COR-L47 (cell line): ENCODE results near the gene INPP5A.
A peak's percentile ranks its signal among the peaks of the same experiment; 100 is the strongest.

Experiments used
- DNase-seq: peaks from one replicate; lab custom pipeline; 2025; lab: John Stamatoyannopoulos, UW

Gene INPP5A

DNA sequence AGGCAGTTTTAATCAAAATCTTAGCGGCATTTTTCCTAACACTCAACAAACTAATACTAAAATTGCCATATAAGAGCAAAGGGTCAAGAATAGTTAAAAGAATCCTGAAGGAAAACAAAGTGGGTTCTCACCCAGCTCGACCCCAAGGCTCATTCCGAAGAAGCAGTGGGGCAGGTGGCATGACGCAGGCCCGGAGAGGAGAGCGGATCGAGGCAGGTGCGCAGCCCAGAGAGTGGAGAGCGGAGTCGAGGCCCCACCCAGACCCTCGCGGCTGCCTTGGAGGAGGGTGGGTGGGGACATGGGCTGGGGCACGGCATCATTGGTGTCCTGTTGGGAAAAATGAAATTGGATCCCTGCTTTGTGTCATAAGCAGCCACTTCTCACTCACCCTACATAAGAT is 109.8 kb downstream of the INPP5A start:
- no peak for DNase-seq

GRCh38 chr10:132648072-132648850 is 110.7 kb downstream of the INPP5A start:
- DNase-seq = no peak

DNA sequence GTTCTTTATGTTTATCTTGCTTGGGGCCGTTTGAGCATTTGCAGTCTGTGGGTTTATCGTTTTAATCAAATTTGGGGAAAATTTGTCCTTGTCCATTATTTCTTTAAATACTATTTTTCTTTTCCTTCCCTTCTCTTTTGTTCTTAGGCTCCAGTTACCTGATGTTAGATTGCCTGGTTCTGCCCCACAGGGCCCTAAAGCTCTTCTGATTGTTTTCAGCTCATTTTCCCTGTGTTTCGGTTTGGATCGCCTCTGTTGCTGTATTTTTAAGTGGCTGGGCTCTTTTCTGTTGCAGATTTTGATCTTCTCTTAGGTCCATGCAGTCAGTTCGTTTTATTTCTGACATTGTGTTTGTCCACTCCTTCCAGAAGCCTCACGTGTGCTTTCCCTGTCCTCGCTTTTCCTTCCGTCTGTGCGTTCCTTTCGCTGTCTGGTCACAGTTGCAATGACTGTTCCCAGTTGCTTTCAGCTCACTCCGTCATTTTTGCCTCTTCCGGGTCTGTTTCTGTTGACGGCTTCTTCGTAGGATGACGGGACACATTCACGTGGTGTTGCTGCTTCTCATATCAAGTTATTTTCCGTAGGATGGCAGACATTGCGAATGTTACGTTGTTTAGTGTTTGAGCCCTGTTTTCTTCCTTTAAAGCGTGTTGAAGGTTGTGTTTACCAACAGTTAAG is 111.4 kb downstream of the INPP5A start:
- no peak for DNase-seq

DNA sequence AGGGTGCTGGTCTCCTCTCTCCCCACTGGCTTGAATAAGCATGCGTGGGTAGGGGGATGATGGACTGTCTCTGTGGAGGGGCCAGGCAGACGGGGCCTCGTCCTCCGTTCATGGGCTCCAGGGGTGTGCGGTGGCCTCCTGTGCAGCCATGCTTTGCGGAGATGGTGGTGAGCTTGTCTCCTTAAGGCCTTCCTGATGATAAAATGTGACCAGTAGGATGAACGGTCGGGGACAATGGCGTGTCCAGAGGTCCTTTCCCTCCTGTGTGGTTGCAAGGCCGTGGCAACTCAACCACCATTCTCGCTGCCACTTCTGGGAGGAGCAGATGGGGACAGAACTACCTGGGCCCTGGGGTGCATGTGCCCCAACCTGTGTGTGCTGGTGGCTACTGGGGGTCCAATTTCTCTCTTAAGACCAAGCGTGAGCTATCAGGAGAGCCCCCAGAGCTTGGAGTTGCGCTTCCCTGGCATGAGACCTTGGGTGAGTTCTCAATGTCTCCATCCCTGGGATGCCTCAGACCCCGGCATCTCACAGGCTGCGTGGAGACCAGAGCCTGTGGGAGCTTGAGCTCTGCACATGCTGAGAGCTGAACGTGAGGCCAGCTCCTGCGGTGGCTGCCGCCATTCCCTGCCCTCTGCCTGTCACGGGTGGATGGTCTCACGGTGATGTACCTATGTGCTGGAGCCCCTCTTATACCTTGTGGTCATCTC is 112.2 kb downstream of the INPP5A start:
- no peak for DNase-seq

DNA sequence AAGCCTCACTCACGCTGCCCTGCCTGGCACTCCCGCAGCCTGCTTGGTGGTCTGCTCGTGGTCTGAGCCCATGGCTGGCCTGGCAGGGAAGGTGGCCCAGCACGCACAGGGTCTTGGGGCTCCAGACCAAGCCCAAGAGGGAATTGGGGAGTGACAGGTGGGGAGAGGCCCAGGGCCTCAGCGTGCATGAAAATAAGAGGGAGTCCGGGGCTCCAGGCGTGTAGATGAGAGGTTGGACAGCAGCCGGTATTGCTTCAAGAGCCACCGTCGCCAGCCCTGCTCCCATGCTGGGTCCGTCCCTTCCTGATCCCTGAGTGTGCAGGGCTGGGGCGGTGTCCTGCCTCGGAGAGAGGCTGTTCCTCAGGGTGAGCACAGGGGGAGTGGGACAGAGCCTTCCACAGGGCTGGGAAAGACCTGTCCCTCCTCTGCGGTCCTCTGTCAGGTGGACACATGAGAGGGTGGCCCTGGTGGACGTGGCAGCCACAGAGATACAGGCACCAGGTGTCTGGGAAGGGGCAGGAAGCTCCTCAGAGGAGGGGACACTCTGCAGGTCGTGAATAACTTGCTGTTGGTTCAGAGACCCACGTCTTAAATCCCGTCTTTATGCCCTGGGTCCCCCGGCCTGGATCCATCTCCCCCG is 113.1 kb downstream of the INPP5A start:
- DNase-seq = no peak

- no peak for DNase-seq
Observed at GRCh38 chr10:132651511-132652029, 114.0 kb downstream of the INPP5A start.

- no peak for DNase-seq
Observed at GRCh38 chr10:132652446-132652845, 114.9 kb downstream of the INPP5A start.

DNA sequence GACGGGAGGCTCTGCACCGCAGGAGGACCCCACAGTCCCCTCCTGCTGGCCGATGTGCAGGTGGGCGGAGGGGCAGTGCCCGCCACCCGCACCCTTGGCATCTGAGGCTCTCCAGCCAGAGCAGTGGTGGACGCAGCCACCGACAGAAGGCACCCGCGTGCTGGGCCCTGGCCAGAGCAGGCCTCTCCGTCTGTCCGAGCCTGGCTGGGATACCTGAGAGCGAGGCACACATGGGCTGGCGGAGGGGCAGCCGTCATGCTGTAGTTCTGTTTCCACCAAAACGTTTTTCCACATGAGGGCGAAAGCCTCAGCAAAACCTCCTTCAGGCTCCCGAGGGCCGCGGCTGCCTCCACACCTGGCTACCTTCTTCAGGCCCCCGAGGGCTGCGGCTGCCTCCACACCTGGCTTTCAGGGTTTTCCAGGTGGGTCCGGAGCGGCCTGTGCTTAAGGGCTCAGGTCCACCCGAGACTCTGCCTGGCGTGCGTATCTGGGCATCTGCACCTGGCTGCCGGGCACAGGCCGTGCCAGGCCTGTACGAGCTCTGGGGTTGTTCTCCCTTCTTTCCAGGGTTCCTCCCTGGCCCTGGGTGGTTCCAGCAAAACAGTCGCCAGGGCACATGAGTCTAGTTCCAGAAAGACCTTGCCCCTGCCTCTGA is 115.5 kb downstream of the INPP5A start:
- DNase-seq = no peak

DNA sequence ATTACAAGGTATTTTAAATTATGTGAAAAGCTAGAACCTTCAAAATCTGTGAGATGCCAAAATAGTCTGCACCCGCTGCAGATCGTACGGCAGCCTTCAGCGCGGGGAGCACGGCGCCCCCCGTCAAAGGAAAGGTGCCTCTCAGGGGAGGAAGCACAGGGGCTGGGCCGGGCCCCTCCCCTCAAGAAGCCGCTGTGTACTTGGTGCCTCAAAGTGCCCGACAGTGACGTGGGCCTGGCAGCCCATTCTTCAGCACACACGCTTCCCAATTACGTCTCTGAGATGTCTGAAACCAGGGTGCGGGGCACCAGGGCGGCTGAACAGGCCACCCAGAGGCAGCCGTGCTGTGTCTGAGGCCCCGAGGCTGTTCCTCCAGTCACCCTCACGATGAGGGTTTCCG is 116.1 kb downstream of the INPP5A start:
- no peak for DNase-seq

GRCh38 chr10:132654121-132654571 is 116.6 kb downstream of the INPP5A start:
- DNase-seq = no peak

GRCh38 chr10:132654708-132655661 is 117.4 kb downstream of the INPP5A start:
- DNase-seq = peak; percentile 9

DNA sequence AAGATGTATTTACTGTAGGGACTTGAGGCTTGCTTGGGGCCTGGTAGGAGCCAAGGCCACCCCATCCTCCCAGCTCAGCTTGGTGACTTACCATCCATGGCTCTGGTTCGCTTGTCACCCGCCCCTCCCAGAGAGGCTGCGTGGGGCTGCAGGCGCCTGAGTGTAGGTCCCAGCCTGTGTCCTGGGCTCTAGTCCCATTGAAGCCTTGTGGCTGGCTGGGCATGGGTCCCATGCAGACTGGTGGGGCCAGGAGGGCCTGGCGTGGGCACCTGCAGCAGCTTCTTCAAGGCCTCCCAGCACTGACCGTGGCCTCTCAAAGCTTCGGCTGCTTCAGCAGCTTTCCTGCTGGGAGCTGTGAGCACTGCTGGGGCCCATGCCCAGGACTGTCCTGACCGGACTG is 118.1 kb downstream of the INPP5A start:
- no peak for DNase-seq

DNA sequence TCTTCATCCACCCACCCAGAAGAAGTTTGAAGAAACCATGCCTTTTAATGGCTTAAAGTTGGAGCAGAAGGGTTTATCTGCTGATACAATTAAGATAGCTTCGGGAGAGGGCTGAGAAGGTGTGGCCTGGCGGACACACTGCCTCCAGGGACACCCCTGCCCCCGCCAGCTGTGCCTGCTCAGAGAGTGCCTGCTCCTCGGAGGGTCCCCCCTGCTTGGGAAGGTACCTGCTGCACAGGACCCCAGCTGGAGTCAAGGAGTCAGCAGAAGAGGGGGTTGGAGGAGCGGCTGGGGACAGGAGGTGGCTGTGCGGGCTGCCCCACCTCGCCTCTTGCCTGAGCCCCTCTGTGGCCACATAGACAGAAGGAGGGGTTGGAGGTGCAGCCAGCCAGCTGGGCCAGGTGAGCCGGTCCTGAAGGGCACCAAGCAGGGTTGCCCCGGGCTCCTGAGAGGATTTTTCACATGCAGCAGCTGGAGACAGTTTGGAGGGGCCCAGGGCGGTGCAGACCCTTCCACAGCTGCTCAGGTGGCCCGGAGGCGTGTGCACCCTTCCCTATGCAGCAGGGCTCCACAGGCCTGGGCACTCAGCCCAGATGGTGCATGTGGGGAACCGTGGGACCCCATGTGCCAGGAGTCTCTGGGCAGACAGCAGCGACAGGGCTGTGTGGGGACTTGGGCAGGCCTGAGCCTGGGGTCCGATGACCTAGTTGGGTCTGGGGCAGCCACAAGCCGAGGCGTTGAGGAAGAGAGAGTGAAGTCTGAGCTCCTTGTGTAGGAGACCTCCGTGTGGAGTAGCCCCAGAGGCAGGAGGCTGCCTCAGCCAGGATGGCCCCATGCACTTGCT is 118.9 kb downstream of the INPP5A start:
- no peak for DNase-seq

DNA sequence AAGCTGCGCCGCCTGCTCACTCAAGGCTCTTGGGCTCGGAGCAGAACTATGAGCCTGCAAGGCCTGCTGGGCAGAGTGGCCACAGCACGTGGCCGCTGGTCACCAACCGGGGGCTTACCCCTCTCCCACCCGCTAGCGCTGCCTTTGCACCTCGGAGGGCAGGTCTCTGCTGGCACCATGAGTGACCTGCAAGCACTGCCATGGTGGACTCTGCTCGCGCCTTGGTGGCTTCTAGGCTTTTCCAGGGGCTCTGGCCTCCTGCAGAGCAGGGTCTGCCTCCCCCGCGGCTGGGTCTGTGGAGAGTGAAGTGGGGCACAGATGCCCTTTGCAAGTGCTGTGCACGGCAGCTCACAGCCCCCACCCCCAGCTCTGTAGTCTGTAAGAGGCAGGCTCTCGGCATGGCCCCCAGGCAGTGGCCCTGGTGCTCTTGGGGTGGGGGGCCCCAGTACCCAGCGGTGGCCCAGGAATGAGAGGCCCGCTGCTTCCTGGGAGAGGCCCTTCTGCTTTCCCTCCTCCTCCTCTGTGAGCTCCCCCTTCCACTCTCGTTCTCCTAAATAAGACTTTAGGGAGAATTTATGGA is 119.6 kb downstream of the INPP5A start:
- DNase-seq = no peak

- no peak for DNase-seq
Observed at GRCh38 chr10:132657748-132658147, 120.2 kb downstream of the INPP5A start.

- DNase-seq = no peak
Observed at GRCh38 chr10:132658546-132659205, 121.1 kb downstream of the INPP5A start.

DNA sequence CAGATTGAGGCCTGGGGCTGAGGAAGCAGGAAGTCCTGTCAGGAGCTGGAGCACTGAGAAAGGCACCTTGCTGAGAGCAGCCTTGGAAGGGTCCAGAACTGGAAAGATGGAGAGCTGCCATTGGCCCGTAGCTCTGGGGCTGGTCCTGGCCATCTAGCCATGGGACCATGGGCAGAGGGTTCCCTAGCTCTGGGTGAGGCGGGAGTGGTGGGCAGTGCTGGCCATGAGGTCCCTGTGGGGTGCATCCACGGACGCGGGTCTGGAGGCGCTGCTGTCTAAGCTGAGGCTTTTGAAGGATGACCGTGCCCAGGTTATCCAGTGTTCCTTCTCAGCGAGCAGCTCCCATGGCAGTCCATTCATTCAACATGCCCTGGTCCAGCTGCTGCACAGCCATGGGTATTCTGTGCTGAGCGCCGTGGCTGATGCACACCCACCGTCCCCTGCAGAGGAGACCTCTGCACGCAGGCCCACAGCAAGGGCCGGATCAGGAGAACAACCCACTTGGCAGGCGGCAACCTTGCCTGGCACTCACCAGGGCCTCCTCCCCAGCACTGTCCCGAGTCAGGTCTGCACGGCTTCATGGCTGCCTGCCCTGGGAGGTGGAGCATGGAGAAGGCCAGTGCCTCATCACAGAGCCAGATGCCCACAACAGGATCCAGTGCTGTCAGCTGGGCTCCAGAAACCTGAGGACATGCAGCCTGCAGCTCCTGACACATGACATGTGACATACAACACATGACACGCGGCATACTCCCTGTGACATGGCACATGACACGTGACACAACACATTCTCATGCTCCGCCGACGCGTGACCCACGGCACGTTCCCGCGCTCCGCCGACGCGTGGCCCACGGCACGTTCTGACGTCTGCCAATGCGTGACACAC is 121.9 kb downstream of the INPP5A start:
- no peak for DNase-seq

DNA sequence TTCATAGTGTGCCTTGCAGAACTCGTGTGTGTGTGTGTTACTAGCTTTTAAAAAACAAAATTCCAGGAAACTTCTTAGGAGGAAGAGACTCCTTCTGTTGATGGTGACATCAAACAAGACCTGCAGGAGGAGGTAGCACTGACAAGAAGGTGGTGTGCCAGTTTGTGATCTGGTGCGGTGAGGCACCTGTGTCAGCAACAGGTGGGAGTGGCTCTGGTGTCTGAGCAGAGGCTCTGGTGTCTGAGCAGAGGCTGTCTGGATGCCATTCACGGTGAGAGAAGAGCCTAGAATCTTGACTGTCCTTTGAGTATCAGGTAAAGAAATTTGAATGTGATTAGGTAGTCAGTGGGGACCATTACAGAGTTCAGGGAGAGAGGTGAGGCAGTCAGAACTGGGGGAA is 122.8 kb downstream of the INPP5A start:
- DNase-seq = no peak
